Stimulated activated CD4-positive, alpha-beta T cell treated with anti-CD3 and anti-CD28 coated beads, TNF-alpha, amount 100 ng/mL, for 24 hours (primary cell): ENCODE data around the gene SLC26A11.
"Not testable (repeated sequence)": the region's sequence is repeated elsewhere in the genome, so short reads cannot be mapped to it uniquely, and the experiment has no call there.

ENCODE experiments used
- DNase-seq, 3 experiments: peaks; one replicate each; pipeline ENCODE4 v3.0.0-alpha.2; 2020; ENCODE audit warnings: low read depth in 3 of 3

SLC26A11 gene

DNA sequence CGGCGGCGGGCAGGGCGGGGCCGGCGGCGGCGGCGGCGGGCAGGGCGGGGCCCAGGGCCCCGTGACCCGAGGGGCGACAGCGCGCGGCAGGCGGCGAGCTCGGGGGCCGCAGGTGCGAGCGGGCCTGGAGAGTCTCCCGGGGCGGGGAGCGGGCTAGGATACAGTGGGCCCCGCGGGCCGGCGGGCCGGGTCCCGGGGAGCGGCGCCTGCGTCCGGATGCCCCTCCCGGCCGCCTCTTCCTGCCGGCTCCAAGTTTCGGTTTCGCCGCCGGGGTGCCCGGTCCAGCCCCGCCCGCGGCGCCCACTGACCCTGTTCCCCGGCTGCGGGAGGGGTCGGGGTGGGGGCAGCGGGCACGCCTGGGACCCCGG, 40.5 kb downstream of the SLC26A11 start, which contains the start of gene RNF213:
Gene RNF213, plus strand, starts transcription at position 62 of the 368 bp plus-strand sequence. CDS start 2,830 bp downstream, outside the sequence.
- DNase-seq: peak in 1 of 3 experiments; percentile 40

DNA sequence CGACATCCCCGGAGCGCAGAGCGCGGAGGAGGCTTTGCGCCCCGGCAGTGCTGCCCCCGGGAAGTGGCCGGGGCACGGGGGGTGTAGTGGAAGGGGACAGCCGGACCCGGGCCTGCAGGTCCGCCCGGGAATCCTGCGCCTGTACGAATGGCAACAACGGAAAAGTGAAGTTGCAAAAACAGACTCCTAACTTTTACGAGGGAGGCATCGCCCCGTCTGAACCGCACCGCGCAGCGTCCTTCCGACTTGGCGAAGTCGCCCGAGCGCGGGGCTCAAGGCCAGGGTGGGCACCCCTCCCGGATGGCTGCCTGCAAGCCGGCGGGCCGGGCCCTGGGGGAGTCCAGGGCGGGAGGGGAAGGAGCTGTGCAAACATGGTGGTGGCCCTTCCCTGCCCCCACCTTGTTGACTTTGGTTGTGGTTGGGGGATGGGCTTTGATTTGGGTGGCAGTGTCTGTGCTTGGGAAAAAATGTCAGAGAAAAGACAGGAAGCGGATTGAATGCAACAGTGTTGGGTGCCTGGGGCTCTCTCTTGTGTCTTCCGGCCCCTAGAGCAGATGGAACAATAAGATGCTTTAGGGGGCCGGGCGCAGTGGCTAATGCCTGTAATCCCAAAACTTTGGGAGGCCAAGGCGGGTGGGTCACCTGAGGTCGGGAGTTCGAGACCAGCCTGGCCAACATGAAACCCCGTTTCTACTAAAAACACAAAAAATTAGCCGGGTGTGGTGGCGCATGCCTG, 41.1 kb downstream of the SLC26A11 start:
- peak in 1 of 3 experiments; percentile 56 for DNase-seq

DNA sequence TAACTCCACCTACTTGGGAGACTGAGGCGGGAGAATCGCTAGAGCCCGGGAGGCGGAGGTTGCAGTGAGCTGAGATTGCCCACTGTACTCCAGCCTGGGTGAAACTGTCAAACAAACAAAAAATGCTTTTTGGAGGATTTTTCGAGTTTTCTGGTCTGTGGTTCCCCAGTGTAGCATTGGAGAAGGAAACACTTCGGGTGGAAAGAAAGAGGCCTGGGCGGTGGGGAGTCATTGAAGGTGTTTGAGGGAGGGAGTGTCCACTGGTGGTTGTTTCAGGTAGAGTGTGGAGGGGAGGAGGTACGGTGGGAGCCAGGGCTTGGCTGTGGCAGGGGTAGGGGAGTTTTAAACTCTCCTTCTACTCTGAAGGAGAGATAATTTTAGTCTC, 41.7 kb downstream of the SLC26A11 start:
- DNase-seq: no peak

DNA sequence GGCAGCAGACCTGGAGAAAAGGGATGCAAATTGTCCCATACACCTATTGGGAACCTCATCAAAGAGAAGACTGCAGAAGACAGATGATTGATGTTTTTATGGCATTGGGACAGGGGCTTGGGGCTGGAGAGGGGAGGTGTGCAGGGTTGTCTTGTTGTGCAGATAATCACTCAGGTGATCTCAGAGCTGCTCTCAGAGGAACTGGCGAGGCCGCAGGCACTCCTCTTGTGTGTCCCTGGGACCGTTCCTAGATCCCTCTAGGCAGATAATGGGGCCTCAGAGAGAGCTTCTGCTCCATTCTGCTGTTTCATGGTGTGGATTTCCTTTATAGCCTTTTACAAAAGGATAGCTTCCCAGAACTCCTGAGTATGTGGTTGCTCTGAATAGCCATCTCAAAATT, 42.1 kb downstream of the SLC26A11 start:
- DNase-seq: no peak

DNA sequence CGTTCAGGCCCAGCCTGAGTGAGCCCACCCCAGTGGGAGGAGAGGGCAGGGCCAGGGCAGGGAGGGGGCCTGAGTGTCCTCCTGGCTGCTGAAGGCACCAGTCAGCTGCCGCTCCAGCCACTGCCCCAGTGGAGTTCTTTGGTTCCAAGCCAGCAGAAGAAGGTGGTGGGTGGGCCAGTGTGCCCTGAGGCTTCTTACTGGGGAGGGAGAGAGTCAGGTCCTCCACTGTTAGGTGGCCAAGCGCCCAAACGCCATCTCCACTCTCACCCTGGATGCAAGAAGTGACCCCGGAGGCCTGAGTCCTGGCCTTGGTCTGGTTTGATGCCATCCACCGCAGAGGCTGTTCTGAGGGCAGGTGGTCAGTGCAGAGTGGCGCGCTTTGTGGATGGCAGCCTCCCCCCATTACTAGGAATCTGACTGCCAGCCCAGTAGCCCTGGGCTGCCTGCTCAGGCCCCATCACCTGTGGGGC, 42.6 kb downstream of the SLC26A11 start:
- no peak for DNase-seq

DNA sequence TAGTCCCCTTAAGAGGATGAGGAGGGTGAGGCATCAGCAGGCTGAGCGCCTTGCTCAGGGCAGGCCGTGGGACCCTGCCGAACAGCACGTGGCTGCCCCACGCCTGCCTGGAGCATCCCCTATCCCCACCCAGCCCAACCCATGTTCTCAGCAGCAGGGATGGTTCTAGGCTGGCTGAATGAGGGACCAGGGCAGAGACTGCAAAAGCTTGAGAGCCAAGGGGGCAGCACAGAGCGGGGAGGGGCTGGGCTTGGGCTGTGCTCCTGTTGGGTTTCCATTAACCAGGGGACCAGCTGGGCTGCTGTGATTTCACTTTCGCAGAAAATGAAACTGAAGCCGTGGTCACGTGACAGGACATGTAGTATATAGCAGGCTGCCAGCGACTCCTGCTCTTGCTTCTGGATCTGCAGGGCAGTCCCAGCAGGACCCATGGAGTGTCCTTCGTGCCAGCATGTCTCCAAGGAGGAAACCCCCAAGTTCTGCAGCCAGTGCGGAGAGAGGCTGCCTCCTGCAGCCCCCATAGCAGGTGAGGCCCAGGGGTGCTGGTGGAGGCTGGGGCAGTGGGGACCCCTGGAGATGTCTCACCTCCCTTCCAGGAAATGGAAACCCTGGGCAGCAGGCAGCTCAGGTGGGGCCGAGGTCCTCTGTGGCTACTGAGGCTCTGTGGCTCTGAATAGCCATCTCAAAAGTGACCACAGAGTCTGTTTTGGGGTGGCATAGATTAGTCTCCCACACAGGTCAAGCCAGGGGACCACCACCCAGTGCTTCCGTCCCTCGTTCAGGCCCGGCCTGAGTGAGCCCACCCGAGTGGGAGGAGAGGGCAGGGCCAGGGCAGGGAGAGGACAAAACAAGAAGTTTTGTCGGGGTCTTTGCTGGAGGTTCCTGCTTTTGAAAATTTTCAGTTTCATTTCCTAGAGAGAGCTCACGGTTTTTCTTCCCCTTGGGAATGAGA, 43.3 kb downstream of the SLC26A11 start:
- DNase-seq: peak; percentile 72 to 87 (median 85)

DNA sequence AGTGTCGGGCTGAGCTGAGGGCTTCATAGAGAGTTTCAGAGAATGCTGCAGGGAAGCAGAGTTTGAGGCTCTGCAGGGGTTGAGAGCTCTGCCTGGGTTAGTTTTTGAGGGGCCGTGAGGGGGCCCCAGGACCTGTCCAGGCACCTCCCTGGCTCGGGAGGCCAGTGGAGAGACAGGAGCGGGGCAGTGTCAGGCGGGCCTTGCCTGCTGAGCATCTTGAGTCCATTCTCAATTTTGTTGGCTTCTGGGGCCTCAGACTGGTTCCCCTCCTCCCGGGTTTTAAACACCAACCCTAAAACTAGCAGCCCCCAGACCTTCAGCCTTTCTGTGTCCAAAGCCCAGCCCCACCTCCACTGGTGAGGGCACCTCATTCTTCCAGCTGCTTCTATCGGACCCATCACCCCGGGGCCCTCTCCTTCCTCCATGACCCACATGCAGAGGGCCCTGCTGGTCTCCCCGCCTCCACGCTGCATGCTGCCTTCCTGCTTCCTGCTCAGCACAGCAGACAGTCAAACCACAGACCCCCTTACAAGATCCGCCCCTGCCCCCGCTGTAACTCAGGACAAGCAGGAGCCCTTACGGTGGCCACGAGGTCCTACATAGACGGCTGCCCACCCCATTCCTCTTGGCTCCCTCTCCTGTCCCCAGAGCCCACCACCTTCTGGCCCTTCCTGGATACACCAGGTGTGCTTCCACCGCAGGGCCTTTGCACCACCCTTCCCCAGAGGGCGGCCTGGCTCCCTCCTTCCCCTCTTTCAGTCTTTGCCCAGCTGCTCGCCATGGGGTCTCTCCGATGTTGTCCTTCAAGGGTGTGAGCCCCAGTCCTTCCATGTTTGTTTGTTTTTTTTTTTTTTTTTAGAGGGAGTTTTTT, 44.2 kb downstream of the SLC26A11 start:
- DNase-seq: peak in 1 of 3 experiments; percentile 63

DNA sequence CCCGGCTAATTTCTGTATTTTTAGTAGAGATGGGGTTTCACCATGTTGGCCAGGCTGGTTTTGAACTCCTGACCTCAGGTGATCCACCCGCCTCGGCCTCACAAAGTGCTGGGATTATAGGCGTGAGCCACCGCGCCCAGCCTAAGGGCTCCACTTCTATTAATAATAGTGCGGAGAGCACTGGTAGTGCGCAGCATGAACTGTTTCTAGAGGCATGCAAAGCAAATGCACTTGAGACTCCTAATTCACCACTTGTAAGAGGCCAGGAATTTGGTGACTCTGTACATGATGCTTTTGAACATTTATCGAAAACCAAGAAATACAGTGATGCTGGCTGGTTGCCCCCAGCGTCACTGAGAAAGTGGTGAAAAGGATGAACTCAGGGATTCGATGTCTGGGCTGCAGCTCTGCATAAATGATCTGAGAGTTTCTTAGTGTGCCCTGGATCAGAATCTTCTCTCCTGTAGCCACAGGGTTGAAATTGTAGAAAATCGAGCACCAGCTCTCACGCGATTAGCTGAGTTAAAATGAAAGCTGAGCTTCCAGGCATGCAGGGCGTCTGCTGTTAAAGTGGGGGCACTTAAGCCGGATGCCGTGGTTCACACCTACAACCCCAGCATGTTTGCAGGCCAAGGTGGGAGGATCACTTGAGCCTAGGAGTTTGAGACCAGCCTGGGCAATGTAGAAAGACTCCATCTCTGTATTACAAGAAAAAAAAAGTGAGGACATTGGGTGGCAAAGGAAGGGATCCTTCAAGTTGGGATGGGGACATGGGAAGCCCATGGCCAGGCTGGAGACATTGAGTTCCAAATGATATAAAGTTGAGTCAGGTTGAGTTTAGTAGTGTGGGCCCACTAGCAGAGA, 45.2 kb downstream of the SLC26A11 start:
- DNase-seq: peak; percentile 36 to 69 (median 58)

DNA sequence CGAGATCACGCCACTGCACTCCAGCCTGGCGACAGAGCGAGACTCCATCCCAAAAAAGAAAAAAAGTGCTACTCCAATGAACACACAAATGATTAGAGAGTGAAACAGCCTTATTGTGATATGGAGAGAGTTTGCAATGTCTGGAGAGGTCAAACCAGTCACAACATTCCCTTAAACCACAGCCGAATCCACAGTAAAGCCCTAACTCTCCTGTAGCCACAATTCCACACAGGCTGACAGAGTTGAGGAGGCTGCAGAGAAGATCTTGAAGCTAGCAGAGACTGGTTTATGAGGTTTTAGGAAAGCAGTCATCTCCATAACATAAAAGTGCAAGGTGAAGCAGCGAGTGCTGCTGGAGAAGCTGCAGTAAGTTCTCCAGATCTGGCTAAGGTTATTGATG, 47.2 kb downstream of the SLC26A11 start:
- DNase-seq: no peak

DNA sequence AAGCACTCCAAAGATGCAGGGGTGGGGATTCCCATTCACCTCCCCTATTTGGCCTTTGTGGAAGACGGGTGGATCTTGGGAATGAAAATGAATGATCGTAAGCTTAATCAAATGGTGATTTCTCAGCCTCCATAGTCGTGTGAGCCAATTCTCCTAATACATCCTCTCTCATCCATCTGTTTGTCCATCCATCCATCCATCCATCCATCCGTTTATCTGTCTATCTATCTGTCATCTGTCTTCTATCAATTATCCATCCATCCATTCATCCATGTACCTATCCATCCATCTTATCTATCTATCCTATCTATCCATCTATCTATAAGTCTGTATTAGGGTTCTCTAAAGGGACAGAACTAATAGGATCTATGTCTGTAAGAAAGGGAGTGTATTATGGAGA, 48.2 kb downstream of the SLC26A11 start:
- DNase-seq: no peak

DNA sequence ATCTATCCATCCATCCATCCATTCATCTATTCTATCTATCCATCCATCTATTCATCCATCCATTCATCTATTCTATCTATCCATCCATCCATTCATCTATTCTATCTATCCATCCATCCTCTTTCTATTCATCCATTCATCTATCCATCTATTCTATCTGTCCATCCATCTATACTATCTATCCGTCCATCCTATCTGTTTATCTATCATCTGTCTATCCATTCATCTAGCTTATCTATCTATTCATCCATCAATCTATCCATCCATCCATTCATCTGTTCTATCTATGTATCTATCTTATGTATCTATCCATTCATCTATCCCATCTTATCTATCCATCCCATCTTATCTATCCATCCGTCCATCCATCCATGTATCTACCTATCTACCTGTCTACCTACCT, 49.2 kb downstream of the SLC26A11 start:
- DNase-seq: no peak

DNA sequence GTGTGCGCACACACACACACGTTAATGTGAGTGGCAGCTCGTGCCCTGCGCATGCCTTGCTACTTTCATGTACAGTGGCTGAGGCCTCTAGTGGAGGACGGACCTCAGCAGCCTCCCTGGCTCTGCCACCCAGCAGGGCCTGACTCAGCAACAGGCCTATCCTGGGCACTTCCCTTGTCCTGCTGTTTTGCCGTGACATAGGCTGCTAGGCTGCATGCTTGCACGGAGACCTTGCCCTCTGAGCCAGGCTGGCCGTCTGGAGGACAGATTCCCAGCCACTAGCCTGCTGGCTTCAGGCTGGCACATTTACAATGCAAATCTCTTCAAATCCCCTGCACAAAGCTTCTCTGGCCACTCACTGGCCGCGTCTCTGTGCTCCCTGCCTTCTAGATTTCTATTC, 49.9 kb downstream of the SLC26A11 start:
- DNase-seq: no peak

DNA sequence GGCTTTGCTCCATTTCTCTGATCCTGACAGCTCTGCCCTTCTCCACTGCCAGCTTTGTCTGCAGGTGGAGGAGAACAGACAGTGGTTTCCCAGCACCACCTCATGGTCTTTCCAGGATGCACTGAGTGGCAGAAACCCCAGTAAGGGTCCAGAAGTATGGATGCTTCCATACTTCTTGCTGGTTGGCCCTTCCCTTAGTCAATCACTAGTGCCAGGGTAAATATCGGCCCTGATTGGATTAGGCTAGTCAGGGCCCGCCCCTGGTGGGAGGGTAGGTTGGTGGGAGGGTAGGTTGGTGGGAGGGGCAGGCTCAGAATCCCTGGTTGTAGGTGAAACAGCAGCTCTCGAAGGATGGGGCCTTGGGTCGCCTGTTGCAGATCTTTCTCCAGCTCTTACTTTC, 50.6 kb downstream of the SLC26A11 start:
- peak in 1 of 3 experiments; percentile 62 for DNase-seq

DNA sequence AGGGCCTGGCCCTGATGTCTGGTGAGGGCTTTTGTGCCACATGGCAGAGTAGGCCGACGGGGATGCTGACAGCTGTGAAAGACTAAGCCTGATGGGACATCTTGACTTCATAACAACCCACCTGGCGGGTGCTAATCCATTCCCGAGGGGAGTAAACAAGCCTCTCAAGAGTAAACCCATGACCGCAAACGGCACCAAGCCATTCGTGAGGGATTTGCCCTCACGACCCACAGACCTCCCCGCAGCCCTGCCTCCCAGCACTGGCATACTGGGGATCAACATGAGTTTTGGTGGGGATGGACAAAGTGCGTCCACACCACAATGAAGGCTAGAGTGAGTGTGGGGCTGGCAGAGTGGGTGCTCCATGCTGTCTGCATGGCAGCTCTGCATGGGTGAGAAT, 52.1 kb downstream of the SLC26A11 start:
- DNase-seq: no peak

DNA sequence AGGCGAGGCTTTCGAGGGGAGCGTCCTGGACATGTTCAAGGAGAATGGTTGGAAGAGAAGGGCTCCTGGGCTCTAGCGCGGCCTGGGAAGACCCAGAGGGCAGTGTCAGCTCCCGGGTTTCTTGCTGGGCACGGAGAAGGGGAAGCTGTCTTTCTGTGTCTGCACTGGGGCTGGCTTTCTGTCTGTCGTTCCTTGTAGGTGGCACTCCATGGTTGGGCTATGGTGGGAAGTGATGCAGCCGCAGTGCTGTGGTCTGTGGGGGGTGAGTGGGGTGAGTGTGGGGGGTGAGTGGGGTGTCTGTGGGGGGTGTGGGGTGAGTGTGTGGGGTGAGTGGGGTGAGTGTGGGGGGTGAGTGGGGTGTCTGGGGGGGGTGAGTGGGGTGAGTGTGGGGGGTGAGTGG, 54.1 kb downstream of the SLC26A11 start:
- no peak for DNase-seq

DNA sequence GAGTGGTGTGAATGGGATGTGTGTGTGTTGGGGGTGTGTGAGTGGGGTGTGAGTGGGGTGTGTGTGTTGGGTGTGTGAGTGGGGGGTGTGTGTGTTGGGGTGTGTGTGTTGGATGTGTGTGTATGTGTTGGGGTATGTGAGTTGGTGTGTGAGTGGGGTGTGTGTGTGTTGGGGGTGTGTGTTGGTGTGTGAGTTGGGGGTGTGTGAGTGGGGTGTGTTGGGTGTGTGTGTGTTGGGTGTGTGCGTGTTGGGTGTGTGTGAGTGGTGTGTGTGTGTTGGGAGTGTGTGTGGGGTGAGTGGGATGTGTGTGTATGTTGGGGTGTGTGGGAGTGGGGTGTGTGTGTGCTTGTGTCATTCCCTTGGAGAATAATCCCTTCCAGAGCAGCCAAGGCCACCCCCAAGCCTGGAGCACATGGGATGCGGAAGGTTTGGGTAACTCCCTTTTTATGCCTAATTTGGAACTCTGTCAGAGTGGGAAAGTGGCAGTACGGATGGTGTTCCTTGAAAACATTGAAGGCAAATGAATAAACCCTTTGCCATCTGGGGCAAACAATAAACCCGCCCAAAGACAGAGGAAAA, 54.7 kb downstream of the SLC26A11 start:
- no peak for DNase-seq

DNA sequence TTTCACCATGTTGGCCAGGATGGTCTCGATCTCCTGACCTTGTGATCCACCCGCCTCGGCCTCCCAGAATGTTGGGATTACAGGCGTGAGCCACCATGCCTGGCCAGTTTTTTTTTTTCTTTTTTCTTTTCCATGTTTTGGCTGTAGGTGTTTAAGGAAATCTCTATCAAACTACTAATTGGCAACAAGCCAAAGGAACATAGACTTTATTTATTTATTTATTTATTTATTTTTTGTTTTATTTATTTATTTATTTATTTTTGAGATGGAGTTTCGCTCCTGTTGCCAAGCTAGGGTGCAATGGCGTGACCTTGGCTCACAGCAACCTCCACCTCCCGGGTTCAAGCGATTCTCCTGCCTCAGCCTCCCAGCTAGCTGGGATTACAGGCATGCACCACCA, 55.6 kb downstream of the SLC26A11 start:
- not testable (repeated sequence) for DNase-seq

DNA sequence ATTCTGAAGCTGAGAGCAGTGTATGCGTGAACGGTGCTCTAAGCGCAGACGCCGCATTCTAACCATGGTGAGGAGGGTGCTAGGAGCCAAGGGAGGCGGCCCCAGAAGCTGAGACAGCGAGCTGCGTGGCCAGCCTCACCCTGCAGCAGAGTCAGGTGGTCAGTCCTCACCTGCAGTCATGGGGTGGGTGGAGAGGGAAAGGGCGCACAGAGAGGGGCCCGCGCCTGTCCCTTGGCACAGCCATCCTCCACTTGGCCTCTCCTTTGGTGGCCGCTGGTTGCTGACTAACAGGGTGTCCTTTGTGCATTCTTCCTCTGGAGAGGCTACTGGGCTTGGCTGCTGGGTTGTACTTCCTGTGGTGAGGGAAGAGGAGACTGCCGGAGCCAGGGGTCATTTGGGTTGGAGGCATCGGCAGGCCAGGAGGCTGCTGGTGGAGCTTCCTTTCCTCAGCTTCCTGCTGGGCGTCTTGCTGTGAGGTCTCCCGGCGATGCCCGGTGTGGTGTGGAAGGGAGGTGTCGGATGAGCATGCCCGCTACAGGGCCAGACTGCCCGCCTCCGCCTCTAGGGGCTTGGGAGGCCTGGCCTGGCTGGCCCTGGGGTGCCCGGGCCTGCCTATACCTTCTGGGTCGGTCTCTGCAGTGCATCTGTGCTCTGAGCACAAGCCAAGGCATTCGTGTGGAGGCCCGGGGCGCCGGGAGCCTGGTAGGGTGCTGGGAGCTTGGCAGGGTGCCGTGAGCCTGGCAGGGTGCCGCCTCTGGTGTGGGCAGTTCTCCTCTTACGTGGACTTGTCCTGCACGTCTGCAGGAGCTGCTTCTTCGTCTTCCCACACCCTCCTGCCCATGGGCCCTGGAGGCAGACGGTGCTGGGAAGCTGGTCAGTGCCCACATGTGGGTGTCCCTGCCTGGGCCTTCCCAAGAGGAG, 57.8 kb downstream of the SLC26A11 start:
- no peak for DNase-seq

DNA sequence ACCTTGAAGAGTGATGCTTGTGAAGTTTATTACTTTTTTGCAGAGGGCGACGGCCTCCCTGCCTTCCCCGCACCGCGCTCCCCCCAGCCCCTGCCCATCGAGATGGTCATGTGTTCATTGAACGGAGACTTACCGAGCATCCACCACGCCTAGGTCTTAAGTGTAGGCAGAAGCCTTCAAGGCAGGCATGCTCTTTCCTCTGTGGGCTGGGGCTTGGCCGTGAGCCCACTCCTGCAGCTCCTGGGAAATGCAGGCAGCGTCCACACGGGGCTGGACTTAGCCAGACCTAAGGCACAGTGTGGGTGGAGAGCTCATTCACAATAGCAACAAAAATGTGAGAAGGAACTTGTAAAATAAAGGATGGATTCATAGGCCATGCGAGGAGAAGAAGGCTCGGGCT, 59.7 kb downstream of the SLC26A11 start:
- no peak for DNase-seq
